Measurements from ENCODE around the gene MR1.

Gene MR1

GRCh38 chr1:181073638-181074037, 39.9 kb downstream of the MR1 start:
- DNase-seq: no peak

GRCh38 chr1:181075766-181076350, 42.1 kb downstream of the MR1 start:
- no peak for DNase-seq

GRCh38 chr1:181076852-181077251, 43.1 kb downstream of the MR1 start:
- no peak for DNase-seq

- DNase-seq: no peak
Measured at GRCh38 chr1:181077576-181078242, 43.9 kb downstream of the MR1 start.

GRCh38 chr1:181079382-181079781, 45.6 kb downstream of the MR1 start:
- DNase-seq: no peak

- DNase-seq: no peak
Measured at GRCh38 chr1:181079920-181080319, 46.1 kb downstream of the MR1 start.

- no peak for DNase-seq
Measured at GRCh38 chr1:181080556-181080955, 46.8 kb downstream of the MR1 start.

GRCh38 chr1:181081395-181081794, 47.6 kb downstream of the MR1 start:
- no peak for DNase-seq

GRCh38 chr1:181083842-181084605, 50.2 kb downstream of the MR1 start:
- no peak for DNase-seq

- no peak for DNase-seq
Measured at GRCh38 chr1:181084606-181084969, 50.8 kb downstream of the MR1 start.

- no peak for DNase-seq
Measured at GRCh38 chr1:181086091-181086490, 52.3 kb downstream of the MR1 start.

GRCh38 chr1:181086926-181087325, 53.1 kb downstream of the MR1 start:
- no peak for DNase-seq

- DNase-seq: no peak
Measured at GRCh38 chr1:181087400-181087901, 53.7 kb downstream of the MR1 start.

GRCh38 chr1:181088079-181089016, 54.6 kb downstream of the MR1 start, which contains the start of gene IER5:
Gene IER5 (plus strand): TSS chr1:181088700. CDS start chr1:181088903, 203 bp downstream.
- peak; percentile 98 for DNase-seq

GRCh38 chr1:181089017-181089675, 55.4 kb downstream of the MR1 start:
- peak; percentile 70 for DNase-seq

- DNase-seq: peak; percentile 84
Measured at GRCh38 chr1:181089676-181090544, 56.1 kb downstream of the MR1 start.

GRCh38 chr1:181090641-181091126, 56.9 kb downstream of the MR1 start:
- no peak for DNase-seq

- no peak for DNase-seq
Measured at GRCh38 chr1:181091309-181092040, 57.7 kb downstream of the MR1 start.

- no peak for DNase-seq
Measured at GRCh38 chr1:181092056-181092455, 58.3 kb downstream of the MR1 start.

GRCh38 chr1:181092883-181093458, 59.2 kb downstream of the MR1 start:
- no peak for DNase-seq

Data from right forelimb (tissue), 1 donor.